Neural progenitor cell (in vitro differentiated cells): ENCODE measurements around the gene CFAP57. TPM values are rescaled to one million over a fixed set of nuclear protein-coding genes. Genes with fewer than 3 reads are reported as not detected.

Experiments used
- DNase-seq: peaks from one replicate; pipeline ENCODE4 v3.0.0-alpha.2; 2016; ENCODE audit warnings: low spot score
- H2AFZ ChIP-seq: fragments of 200-600 bp; sonication (generic); replicated peaks from 2 replicates; pipeline ENCODE4 v1.6.1; 2016; ENCODE audit warnings: antibody characterized with exemption
- H3F3A ChIP-seq: fragments of 200-600 bp; sonication (generic); 2 replicates; pipeline ENCODE4 v1.6.1; 2016; ENCODE audit warnings: antibody characterized with exemption, low read depth
- H3K27ac ChIP-seq: fragments of 200-600 bp; sonication (generic); 2 replicates; pipeline ENCODE4 v1.5.1; 2016; ENCODE audit warnings: mild to moderate bottlenecking
- H3K27me3 ChIP-seq: fragments of 200-600 bp; sonication (generic); 2 replicates; pipeline ENCODE4 v1.6.1; 2016; ENCODE audit warnings: mild to moderate bottlenecking, moderate library complexity
- H3K36me3 ChIP-seq: fragments of 200-600 bp; sonication (generic); 2 replicates; pipeline ENCODE4 v1.5.1; 2016
- H3K4me1 ChIP-seq: fragments of 200-600 bp; sonication (generic); 2 replicates; pipeline ENCODE4 v1.6.1; 2016; ENCODE audit warnings: mixed run types
- H3K4me2 ChIP-seq: fragments of 200-600 bp; sonication (generic); 2 replicates; pipeline ENCODE4 v1.6.1; 2016
- H3K4me3 ChIP-seq: fragments of 200-600 bp; sonication (generic); 2 replicates; pipeline ENCODE4 v1.5.1; 2016
- H3K79me2 ChIP-seq: fragments of 200-600 bp; sonication (generic); 2 replicates; pipeline ENCODE4 v1.6.1; 2016; ENCODE audit warnings: low read depth
- H3K9ac ChIP-seq: fragments of 200-600 bp; sonication (generic); 2 replicates; pipeline ENCODE4 v1.6.1; 2016
- H3K9me3 ChIP-seq: fragments of 200-600 bp; sonication (generic); 2 replicates; pipeline ENCODE4 v1.5.1; 2016; ENCODE audit warnings: low read depth
- H4K20me1 ChIP-seq: fragments of 200-600 bp; sonication (generic); 2 replicates; pipeline ENCODE4 v1.6.1; 2016; ENCODE audit warnings: low read depth
- H3K27ac Mint-ChIP-seq: 3 replicates; pipeline ENCODE4 v1.8.0; 2021; ENCODE audit warnings: mixed read lengths
- H3K27me3 Mint-ChIP-seq: 2 replicates; pipeline ENCODE4 v1.8.0; 2022; ENCODE audit warnings: low read depth, mild to moderate bottlenecking, inconsistent platforms, moderate library complexity, mixed read lengths; ENCODE audit not compliant: insufficient read depth
- H3K36me3 Mint-ChIP-seq: 3 replicates; pipeline ENCODE4 v1.8.0; 2021; ENCODE audit warnings: mixed read lengths
- H3K4me1 Mint-ChIP-seq: 3 replicates; pipeline ENCODE4 v1.8.0; 2021; ENCODE audit warnings: mixed read lengths
- H3K4me3 Mint-ChIP-seq: 3 replicates; pipeline ENCODE4 v1.8.0; 2021; ENCODE audit warnings: mild to moderate bottlenecking, moderate library complexity, mixed read lengths
- H3K9me3 Mint-ChIP-seq: 3 replicates; pipeline ENCODE4 v1.8.0; 2020; ENCODE audit warnings: mixed read lengths
- EZH2 ChIP-seq: fragments of 200-600 bp; sonication (generic); IDR thresholded peaks from 2 replicates; pipeline ENCODE4 v1.6.1; 2017; ENCODE audit warnings: antibody characterized with exemption, mild to moderate bottlenecking, moderate library complexity
- EZH2phosphoT487 ChIP-seq: fragments of 200-600 bp; sonication (generic); IDR thresholded peaks from 2 replicates; pipeline ENCODE4 v1.6.1; 2017; ENCODE audit warnings: antibody characterized with exemption
- total RNA-seq: library from RNA; depleted of rRNA; stranded (reverse); fragments of >200 nt; gene quantifications from 2 replicates; pipeline ENCODE4 v1.2.3, GENCODE V29; 2015; ENCODE audit warnings: low replicate concordance
- TF ChIP-seq, protein P1 (sequence below): fragments of 200-600 bp; sonication (generic); IDR thresholded peaks from 2 replicates; pipeline ENCODE4 v1.5.1; 2017; ENCODE audit warnings: antibody characterized with exemption, mild to moderate bottlenecking

CFAP57 gene
- total RNA-seq, 1 donor from 2014 or later = 0.97 TPM

DNA sequence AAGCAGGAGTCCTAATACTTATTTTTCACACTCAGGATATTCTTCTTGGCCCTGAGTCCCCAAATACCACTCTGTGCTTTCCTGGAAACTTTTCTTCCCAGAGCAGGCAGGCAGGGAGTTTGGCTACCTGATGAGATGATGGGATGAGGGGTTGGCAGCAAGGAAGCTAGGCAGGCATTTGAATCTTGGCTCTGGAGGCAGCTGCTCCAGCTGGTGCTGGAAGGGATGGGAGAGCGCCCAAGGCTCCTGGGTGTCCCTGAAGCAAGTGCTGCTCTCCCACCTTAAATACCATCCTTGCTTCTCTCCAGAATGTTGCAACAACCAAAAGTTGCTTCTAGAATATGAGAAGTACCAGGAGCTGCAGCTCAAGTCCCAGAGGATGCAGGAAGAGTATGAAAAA, 49.7 kb downstream of the CFAP57 start:
- Histone ChIP-seq H3F3A (no peaks in the 10 kb centered on the region), H4K20me1 (no peaks in the 10 kb centered on the region), H3K4me1 (no peaks in the 10 kb centered on the region), H3K36me3 (no peaks in the 10 kb centered on the region), H3K79me2 (no peaks in the 10 kb centered on the region), H3K27me3 (no peaks in the 10 kb centered on the region), H3K9ac (no peak overlapping the region), H3K4me2 (no peak overlapping the region), H3K27ac (no peak overlapping the region), H2AFZ (no peak overlapping the region), H3K9me3 (no peaks in the 10 kb centered on the region), H3K4me3 (no peak overlapping the region)
- Mint-ChIP-seq H3K4me1 (no peaks in the 10 kb centered on the region), H3K27me3 (peaks cover 10% of the 10 kb centered on the region), H3K4me3 (no peak overlapping the region), H3K27ac (no peak overlapping the region), H3K36me3 (no peaks in the 10 kb centered on the region), H3K9me3 (no peaks in the 10 kb centered on the region)
- DNase-seq = no peak
- no peak for TF ChIP-seq EZH2phosphoT487
- TF ChIP-seq, protein P1, sequence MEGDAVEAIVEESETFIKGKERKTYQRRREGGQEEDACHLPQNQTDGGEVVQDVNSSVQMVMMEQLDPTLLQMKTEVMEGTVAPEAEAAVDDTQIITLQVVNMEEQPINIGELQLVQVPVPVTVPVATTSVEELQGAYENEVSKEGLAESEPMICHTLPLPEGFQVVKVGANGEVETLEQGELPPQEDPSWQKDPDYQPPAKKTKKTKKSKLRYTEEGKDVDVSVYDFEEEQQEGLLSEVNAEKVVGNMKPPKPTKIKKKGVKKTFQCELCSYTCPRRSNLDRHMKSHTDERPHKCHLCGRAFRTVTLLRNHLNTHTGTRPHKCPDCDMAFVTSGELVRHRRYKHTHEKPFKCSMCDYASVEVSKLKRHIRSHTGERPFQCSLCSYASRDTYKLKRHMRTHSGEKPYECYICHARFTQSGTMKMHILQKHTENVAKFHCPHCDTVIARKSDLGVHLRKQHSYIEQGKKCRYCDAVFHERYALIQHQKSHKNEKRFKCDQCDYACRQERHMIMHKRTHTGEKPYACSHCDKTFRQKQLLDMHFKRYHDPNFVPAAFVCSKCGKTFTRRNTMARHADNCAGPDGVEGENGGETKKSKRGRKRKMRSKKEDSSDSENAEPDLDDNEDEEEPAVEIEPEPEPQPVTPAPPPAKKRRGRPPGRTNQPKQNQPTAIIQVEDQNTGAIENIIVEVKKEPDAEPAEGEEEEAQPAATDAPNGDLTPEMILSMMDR = no peak
- TF ChIP-seq EZH2 = no peak

DNA sequence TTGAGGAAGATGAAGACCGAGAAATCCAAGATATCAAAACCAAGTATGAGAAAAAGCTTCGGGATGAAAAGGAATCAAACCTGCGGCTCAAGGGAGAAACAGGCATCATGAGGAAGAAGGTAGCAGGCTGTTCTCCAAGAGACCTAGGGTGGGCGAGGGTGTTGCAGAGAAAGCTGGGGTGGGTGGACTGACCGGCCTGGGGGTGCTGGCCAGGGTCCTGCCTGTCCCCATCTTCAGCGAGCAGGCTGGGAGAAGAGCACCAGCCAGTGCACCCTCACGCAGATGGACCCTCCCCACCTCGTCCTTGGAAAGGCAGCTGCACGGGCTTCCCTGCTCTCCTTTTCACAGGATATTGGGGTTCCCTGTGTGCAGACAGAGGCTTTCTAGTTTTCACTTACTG, 50.7 kb downstream of the CFAP57 start:
- H3K9ac ChIP-seq = no peak overlapping the region
- H3K9me3 ChIP-seq = no peaks in the 10 kb centered on the region
- Mint-ChIP-seq H3K36me3 (no peaks in the 10 kb centered on the region), H3K27me3 (peaks cover 8% of the 10 kb centered on the region), H3K4me3 (no peak overlapping the region), H3K27ac (no peak overlapping the region), H3K9me3 (no peaks in the 10 kb centered on the region), H3K4me1 (peaks cover 7% of the 10 kb centered on the region)
- no peak for DNase-seq
- H3K4me2 ChIP-seq = no peak overlapping the region
- H3K27me3 ChIP-seq = no peaks in the 10 kb centered on the region
- no peaks in the 10 kb centered on the region for H3K36me3 ChIP-seq
- H3K27ac ChIP-seq = no peak overlapping the region
- H2AFZ ChIP-seq = no peak overlapping the region
- H4K20me1 ChIP-seq = no peaks in the 10 kb centered on the region
- no peak overlapping the region for H3K4me3 ChIP-seq
- TF ChIP-seq EZH2phosphoT487 (no peak), EZH2 (no peak)
- TF ChIP-seq, protein P1 = no peak
- no peaks in the 10 kb centered on the region for H3F3A ChIP-seq
- H3K4me1 ChIP-seq = no peaks in the 10 kb centered on the region
- H3K79me2 ChIP-seq = no peaks in the 10 kb centered on the region

DNA sequence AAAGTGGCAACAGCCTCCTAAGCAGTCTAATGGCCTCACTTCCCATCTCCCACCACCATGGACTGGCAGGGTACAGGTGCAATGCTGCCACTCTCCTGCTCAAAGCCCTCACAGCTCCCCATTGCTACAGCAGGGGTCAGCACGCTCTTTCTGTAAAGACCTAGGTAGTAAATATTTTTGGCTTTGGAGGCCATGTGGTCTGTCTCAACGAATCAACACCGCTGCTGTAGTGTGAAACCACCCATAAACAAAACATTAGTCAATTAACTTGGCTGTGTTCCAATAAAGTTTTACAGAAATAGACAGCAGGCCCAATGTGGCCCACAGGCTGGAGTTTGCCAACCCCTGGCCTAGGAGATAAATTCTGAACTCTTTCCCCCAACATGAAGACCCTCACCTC, 53.0 kb downstream of the CFAP57 start:
- Histone ChIP-seq H2AFZ (no peak overlapping the region), H3K9ac (no peak overlapping the region), H3K27ac (no peak overlapping the region), H3K36me3 (no peaks in the 10 kb centered on the region), H3K4me2 (no peak overlapping the region), H3K4me3 (no peak overlapping the region), H4K20me1 (no peaks in the 10 kb centered on the region), H3K27me3 (no peaks in the 10 kb centered on the region), H3F3A (peaks cover under 1% of the 10 kb centered on the region), H3K4me1 (peaks cover 4% of the 10 kb centered on the region), H3K9me3 (no peaks in the 10 kb centered on the region), H3K79me2 (no peaks in the 10 kb centered on the region)
- TF ChIP-seq EZH2phosphoT487 (no peak), EZH2 (no peak)
- TF ChIP-seq, protein P1 = no peak
- no peak overlapping the region for H3K4me3 Mint-ChIP-seq
- H3K9me3 Mint-ChIP-seq = no peaks in the 10 kb centered on the region
- no peaks in the 10 kb centered on the region for H3K36me3 Mint-ChIP-seq
- H3K27ac Mint-ChIP-seq = no peak overlapping the region
- H3K27me3 Mint-ChIP-seq = peaks cover 11% of the 10 kb centered on the region
- peaks cover 10% of the 10 kb centered on the region for H3K4me1 Mint-ChIP-seq
- no peak for DNase-seq
